Activated CD4-positive, alpha-beta T cell treated with anti-CD3 and anti-CD28 coated beads, Interleukin-2, amount 50 U/mL, for 16 hours (primary cell): ENCODE data around the gene AS3MT.
"Not testable (repeated sequence)": the region's sequence is repeated elsewhere in the genome, so short reads cannot be mapped to it uniquely, and the experiment has no call there.

Experiments
- DNase-seq: peaks from one replicate; pipeline ENCODE4 v3.0.0-alpha.2; 2020

AS3MT gene

GRCh38 chr10:102869258-102870198, at the start of gene AS3MT:
TSS of gene AS3MT (plus strand) at chr10:102869470. CDS start at chr10:102869593, 123 bp downstream.
- DNase-seq: peak; percentile 20

- DNase-seq: not testable (repeated sequence)
Measured at GRCh38 chr10:102820008-102820407, 49.3 kb upstream of the AS3MT start.

DNA sequence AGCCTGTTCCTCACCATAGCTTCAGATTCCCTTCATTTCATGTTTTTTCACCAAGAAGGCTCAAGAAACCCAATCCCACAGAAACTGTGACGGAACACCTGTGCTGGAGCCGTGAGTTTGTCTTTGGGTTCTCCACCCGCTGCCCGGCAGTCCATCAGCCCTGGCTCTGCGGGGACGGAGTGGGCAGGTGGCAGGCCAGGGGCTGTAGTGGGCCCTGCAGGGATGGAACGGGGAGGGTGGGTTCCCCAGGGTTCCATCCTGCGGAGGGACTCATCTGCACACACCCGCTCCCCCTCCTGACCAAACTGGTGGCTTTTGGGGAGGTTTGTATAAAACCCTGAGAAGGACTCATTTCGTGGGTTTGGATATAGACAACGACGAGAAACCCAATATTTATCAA, 47.0 kb upstream of the AS3MT start:
- DNase-seq: no peak

GRCh38 chr10:102824664-102825063, 44.6 kb upstream of the AS3MT start:
- DNase-seq: no peak

DNA sequence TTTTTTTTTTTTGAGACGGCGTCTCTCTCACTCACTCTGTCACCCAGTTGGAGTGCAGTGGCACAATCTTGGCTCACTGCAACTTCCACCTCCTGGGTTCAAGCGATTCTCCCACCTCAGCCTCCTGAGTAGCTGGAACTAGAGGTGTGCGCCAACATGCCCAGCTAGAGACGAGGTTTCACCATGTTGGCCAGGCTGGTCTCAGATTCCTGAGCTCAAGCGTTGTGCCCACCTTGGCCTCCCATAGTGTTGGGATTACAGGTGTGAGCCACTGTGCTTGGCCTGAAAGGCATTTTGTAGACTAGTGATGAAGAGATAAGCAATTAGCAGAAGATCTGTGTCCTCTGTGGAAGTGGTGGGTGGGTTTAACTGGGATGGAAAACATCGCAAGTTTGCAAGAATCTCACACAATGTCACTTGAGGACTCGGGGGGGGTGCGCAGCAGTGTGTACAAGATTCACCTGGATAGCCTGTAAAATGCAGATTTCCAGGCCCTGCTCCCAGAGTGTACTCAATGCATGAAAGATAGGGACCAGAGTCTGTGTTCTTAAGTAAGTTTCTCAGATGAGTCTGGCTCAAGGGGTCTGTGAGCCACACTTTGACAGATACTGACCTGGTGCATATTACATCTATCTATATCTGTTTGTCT, 43.0 kb upstream of the AS3MT start:
- no peak for DNase-seq

- DNase-seq: no peak
Measured at GRCh38 chr10:102827597-102827975, 41.7 kb upstream of the AS3MT start.

DNA sequence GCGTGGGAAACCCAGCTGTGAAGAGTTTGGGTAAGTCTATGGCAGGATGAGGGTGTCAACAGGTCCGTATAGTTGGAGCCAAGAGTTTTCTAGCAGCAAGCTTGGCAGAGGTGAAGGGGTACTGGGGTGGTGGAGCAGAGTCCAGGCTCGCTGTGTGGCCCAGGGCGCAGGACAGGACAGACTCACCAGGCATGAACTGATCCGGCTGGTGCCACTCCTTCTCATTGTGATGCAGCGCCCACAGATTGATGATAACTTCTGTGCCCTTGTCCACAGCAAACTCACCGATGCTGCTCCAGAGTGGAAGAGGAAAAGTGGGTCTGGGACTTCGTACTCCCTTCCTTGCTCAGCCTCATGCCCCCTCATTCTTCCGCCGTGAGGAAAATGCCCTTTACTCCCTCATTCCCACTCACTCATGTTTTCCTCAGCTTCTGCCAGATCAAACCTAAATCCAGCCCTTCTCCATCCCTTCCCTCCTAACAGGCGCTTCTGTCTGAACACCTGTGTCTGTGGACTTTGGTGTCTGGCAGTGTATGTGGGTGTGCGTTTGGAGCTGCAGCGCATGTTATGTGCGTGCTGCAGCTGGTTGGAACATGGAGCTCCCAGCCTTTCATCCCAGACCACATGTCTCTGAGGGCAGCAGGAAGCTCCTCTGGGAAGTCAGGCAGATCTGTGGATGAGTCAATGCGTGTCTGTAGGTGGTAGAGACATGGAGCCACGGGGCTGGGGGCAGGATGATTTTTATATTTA, 37.8 kb upstream of the AS3MT start:
- DNase-seq: no peak

- no peak for DNase-seq
Measured at GRCh38 chr10:102832248-102832647, 37.0 kb upstream of the AS3MT start.

- no peak for DNase-seq
Measured at GRCh38 chr10:102832987-102833386, 36.3 kb upstream of the AS3MT start.

GRCh38 chr10:102834143-102834542, 35.1 kb upstream of the AS3MT start:
- DNase-seq: no peak

DNA sequence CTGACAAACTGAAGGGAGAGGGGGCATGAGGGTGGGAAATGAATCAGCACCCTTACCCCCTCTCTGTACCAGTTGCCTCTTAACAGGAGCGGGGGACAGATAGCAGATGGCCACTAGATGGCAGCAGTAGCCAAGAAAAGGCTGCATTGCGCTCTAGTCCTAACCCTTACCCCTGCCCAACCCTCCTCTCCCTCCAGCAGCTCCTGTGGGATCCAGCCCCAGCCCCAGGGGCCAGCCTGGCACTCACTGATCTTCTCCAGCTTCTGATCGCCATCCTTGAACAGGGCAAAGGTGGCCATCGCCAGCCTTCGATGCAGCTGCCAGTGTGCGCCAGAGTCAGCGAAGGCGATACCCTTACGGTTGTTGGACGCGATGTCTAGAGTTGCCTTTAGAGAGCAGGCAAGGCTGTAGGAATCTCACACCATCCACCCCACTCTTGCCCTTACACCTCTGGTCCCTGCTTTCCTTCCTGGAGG, 34.2 kb upstream of the AS3MT start:
- DNase-seq: peak; percentile 80

- DNase-seq: no peak
Measured at GRCh38 chr10:102837230-102837721, 32.0 kb upstream of the AS3MT start, which contains the start of gene CYP17A1. TSS of gene CYP17A1 (minus strand) at chr10:102837413. CDS start at chr10:102837361, 52 bp downstream.

- not testable (repeated sequence) for DNase-seq
Measured at GRCh38 chr10:102838276-102838927, 30.9 kb upstream of the AS3MT start.

- no peak for DNase-seq
Measured at GRCh38 chr10:102841827-102842345, 27.4 kb upstream of the AS3MT start.

DNA sequence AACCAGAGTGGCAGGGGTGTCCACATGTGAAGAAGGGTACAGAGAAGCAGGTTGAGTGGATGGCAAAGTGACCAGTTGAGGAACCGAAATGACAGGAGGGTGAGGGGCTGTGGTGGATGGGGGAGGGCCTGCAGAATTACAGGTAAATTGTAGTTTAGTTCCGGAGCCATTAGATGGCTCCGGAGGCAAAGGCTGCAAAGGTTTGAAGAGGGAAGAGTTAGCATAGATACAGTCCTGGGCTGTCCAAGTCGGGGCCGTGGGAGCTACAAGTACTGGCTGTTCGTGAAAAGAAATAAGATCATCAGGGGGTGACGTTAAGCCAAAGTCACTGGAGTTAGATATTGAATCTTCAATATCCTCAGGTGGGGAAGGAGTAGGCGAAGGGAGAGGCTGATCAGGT, 26.1 kb upstream of the AS3MT start:
- not testable (repeated sequence) for DNase-seq

DNA sequence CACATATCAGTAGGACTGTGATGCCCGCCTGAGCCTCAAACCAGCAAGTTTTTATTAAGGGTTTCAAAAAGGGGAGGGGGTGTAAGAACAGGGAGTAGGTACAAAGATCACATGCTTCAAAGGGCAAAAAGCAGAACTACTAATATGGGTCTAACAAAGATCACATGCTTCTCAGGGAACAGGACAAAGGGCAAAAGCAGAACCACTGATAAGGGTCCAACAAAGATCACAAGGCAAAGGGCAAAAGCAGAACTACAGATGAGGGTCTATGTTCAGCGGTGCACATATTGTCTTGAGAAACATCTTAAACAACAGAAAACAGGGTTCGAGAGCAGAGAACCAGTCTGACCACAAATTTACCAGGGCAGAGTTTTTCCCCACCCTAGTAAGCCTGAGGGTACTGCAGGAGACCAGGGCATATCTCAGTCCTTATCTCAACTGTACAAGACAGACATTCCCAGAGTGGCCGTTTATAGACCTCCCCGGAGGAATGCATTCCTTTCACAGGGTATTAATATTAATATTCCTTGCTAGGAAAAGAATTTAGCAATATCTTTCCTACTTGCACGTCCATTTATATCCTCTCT, 25.0 kb upstream of the AS3MT start:
- not testable (repeated sequence) for DNase-seq

- no peak for DNase-seq
Measured at GRCh38 chr10:102845352-102845902, 23.8 kb upstream of the AS3MT start.

- DNase-seq: no peak
Measured at GRCh38 chr10:102850025-102850518, 19.2 kb upstream of the AS3MT start.

- DNase-seq: not testable (repeated sequence)
Measured at GRCh38 chr10:102853237-102853636, 16.0 kb upstream of the AS3MT start.

DNA sequence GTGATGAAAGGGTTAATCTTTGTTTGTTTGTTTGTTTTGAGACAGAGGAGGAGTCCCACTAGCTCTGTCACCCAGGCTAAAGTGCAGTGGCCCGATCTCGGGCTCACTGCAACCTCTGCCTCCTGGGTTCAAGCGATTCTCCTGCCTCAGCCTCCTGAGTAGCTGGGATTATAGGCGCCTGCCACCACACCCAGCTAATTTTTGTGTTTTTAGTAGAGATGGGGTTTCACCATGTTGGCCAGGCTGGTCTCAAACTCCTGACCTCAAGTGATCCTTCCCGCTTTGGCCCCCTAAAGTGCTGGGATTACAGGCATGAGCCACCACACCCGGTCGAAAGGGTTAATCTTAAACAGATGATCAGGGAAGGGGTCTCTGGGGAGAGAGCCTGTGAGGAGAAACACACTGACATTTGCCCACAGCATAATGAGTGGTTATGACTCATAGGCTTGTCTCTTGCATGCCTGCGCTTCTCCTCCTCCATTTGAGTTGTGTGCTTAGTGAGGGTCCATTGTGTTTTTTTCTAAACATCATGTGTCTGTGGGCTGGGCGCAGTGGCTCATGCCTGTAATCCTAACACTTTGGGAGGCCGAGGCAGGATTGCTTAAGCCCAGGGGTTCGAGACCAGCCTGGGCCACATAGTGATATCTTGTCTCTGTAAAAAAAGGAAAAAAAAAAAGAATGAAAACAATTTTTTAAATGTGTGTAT, 13.4 kb upstream of the AS3MT start:
- peak; percentile 8 for DNase-seq
